ENCODE results near the gene ASS1.

The ASS1 gene

GRCh38 chr9:130477564-130477963 lies 32.8 kb downstream of the ASS1 start:
- ChIA-PET POLR2A (no interaction called here), CTCF (interaction anchor here (0.6 to 1.7 kb wide), 4 partner anchors 10 to 540 kb away, joined by 3 to 5 read pairs (median 3); no protein-coding TSS in a partner anchor)
- no peak for TF ChIP-seq ZNF473 (tag by site-specific recombination; IDR thresholded peaks at IDR 0.05)
- TF ChIP-seq PRDM1 (tag by site-specific recombination; IDR thresholded peaks at IDR 0.05) = no peak
- TF ChIP-seq GLIS2 (tag by site-specific recombination; IDR thresholded peaks at IDR 0.05) = no peak
- TF ChIP-seq, protein P1, sequence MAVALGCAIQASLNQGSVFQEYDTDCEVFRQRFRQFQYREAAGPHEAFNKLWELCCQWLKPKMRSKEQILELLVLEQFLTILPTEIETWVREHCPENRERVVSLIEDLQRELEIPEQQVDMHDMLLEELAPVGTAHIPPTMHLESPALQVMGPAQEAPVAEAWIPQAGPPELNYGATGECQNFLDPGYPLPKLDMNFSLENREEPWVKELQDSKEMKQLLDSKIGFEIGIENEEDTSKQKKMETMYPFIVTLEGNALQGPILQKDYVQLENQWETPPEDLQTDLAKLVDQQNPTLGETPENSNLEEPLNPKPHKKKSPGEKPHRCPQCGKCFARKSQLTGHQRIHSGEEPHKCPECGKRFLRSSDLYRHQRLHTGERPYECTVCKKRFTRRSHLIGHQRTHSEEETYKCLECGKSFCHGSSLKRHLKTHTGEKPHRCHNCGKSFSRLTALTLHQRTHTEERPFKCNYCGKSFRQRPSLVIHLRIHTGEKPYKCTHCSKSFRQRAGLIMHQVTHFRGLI (tag by site-specific recombination; IDR thresholded peaks at IDR 0.05) = no peak
- Histone ChIP-seq H3K4me3 (ENCODE audit: low read depth, low read length) (no peak overlapping the region), H3K9me3 (ENCODE audit: control insufficient read depth, insufficient read depth, low read depth, low read length) (no peaks in the 10 kb centered on the region), H3K27ac (ENCODE audit: extremely low read depth, low read depth, low read length) (no peak overlapping the region), H3K4me1 (ENCODE audit: control insufficient read depth, insufficient read depth, low read length) (no peaks in the 10 kb centered on the region), H3K36me3 (ENCODE audit: control insufficient read depth in 2 of 2, insufficient read depth in 1 of 2, low read length in 2 of 2) (peaks cover 0 to 12% of the 10 kb centered on the region in 2 experiments; a peak in 1 of 3 replicates)

- no peaks in the 10 kb centered on the region for H3K4me1 ChIP-seq (ENCODE audit: control insufficient read depth, insufficient read depth, low read length)
- peaks cover 0 to 12% of the 10 kb centered on the region in 2 experiments; a peak in 1 of 3 replicates for H3K36me3 ChIP-seq (ENCODE audit: control insufficient read depth in 2 of 2, insufficient read depth in 1 of 2, low read length in 2 of 2)
- POLR2A ChIA-PET = no interaction called here
- H3K9me3 ChIP-seq (ENCODE audit: control insufficient read depth, insufficient read depth, low read depth, low read length) = no peaks in the 10 kb centered on the region
- no peak overlapping the region for H3K4me3 ChIP-seq (ENCODE audit: low read depth, low read length)
- TF ChIP-seq ZNF23 (tag by site-specific recombination; IDR thresholded peaks at IDR 0.05; ENCODE audit: borderline replicate concordance) = no peak
- TF ChIP-seq ZBTB21 (tag by site-specific recombination; IDR thresholded peaks at IDR 0.05) = no peak
- no peak for TF ChIP-seq GFI1B (tag by site-specific recombination; IDR thresholded peaks at IDR 0.05)
- no peak for TF ChIP-seq ZNF555 (tag by site-specific recombination; conservative IDR thresholded peaks at IDR 0.05)
- TF ChIP-seq ZNF830 (tag by site-specific recombination; IDR thresholded peaks at IDR 0.05; ENCODE audit: low read depth) = no peak
- no peak for TF ChIP-seq ZNF433 (tag by site-specific recombination; IDR thresholded peaks at IDR 0.05; ENCODE audit: low read depth)
- TF ChIP-seq ZNF791 (tag by site-specific recombination; IDR thresholded peaks at IDR 0.05) = no peak
- no peak for TF ChIP-seq KLF9 (tag by site-specific recombination; IDR thresholded peaks at IDR 0.05; ENCODE audit: low read depth)
- TF ChIP-seq, protein P2, sequence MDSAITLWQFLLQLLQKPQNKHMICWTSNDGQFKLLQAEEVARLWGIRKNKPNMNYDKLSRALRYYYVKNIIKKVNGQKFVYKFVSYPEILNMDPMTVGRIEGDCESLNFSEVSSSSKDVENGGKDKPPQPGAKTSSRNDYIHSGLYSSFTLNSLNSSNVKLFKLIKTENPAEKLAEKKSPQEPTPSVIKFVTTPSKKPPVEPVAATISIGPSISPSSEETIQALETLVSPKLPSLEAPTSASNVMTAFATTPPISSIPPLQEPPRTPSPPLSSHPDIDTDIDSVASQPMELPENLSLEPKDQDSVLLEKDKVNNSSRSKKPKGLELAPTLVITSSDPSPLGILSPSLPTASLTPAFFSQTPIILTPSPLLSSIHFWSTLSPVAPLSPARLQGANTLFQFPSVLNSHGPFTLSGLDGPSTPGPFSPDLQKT (IDR thresholded peaks at IDR 0.05; ENCODE audit: borderline replicate concordance, low read depth, low read length) = no peak
- H3K27ac ChIP-seq (ENCODE audit: extremely low read depth, low read depth, low read length) = no peak overlapping the region
- CTCF ChIA-PET = interaction anchor here (0.6 to 1.7 kb wide), 3 partner anchors 10 to 540 kb away, joined by 3 read pairs; no protein-coding TSS in a partner anchor
Measured at GRCh38 chr9:130478152-130478551, 33.4 kb downstream of the ASS1 start.

GRCh38 chr9:130478736-130479575 lies 34.2 kb downstream of the ASS1 start:
- Histone ChIP-seq H3K4me1 (ENCODE audit: control insufficient read depth, insufficient read depth, low read length) (no peaks in the 10 kb centered on the region), H3K36me3 (ENCODE audit: control insufficient read depth in 2 of 2, insufficient read depth in 1 of 2, low read length in 2 of 2) (peaks cover 0 to 12% of the 10 kb centered on the region in 2 experiments; a peak in 1 of 3 replicates), H3K27ac (ENCODE audit: extremely low read depth, low read depth, low read length) (no peak overlapping the region), H3K9me3 (ENCODE audit: control insufficient read depth, insufficient read depth, low read depth, low read length) (no peaks in the 10 kb centered on the region), H3K4me3 (ENCODE audit: low read depth, low read length) (no peak overlapping the region)
- POLR2A ChIA-PET = no interaction called here
- CTCF ChIA-PET = interaction anchor here (0.6 to 1.7 kb wide), 4 partner anchors 11 to 222 kb away, joined by 3 to 4 read pairs (median 3); no protein-coding TSS in a partner anchor
- TF ChIP-seq ZNF777 (tag by site-specific recombination; IDR thresholded peaks at IDR 0.05; ENCODE audit: borderline replicate concordance) (no peak), ZNF132 (tag by site-specific recombination; IDR thresholded peaks at IDR 0.05; ENCODE audit: borderline replicate concordance) (no peak), KLF1 (tag by site-specific recombination; IDR thresholded peaks at IDR 0.05) (no peak), KLF16 (tag by site-specific recombination; IDR thresholded peaks at IDR 0.05) (no peak), ZNF114 (tag by site-specific recombination; IDR thresholded peaks at IDR 0.05) (no peak), ZNF707 (tag by site-specific recombination; IDR thresholded peaks at IDR 0.05) (no peak), ZNF175 (tag by site-specific recombination; IDR thresholded peaks at IDR 0.05) (no peak), ZNF513 (tag by site-specific recombination; IDR thresholded peaks at IDR 0.05) (no peak), ZBTB21 (tag by site-specific recombination; IDR thresholded peaks at IDR 0.05) (no peak), ZNF548 (tag by site-specific recombination; IDR thresholded peaks at IDR 0.05) (no peak), SP2 (tag by site-specific recombination; IDR thresholded peaks at IDR 0.05) (no peak), ZNF140 (tag by site-specific recombination; IDR thresholded peaks at IDR 0.05) (no peak), GLIS1 (tag by site-specific recombination; IDR thresholded peaks at IDR 0.05) (no peak), ZNF514 (tag by site-specific recombination; IDR thresholded peaks at IDR 0.05) (no peak), YY2 (tag by site-specific recombination; IDR thresholded peaks at IDR 0.05) (no peak)
